H1 (cell line): ENCODE measurements around the gene LPP.

ENCODE experiments used
- EZH2 ChIP-seq: fragments of 200-600 bp; sonication (generic); IDR thresholded peaks from 2 replicates; pipeline ENCODE4 v1.7.1; 2012; ENCODE audit warnings: low read depth, mild to moderate bottlenecking, moderate library complexity, low read length, inconsistent platforms; ENCODE audit not compliant: severe bottlenecking
- MAFK ChIP-seq: IDR thresholded peaks from 2 replicates; pipeline ENCODE4 v1.6.1; 2012; ENCODE audit warnings: low read depth, mild to moderate bottlenecking, improper control_type of control experiment, low read length
- SP1 ChIP-seq: IDR thresholded peaks from 2 replicates; pipeline ENCODE4 v1.6.1; 2011; ENCODE audit warnings: low read depth, low read length
- TBP ChIP-seq: IDR thresholded peaks from 2 replicates; pipeline ENCODE4 v1.6.1; 2011; ENCODE audit warnings: low read depth, low read length, improper control_type of control experiment

- TF ChIP-seq EZH2 (no peak), MAFK (no peak), TBP (no peak), SP1 (no peak)
Observed at GRCh38 chr3:188581365-188581764, 427.4 kb downstream of the LPP start.
